Neural progenitor cell (in vitro differentiated cells): ENCODE results near the gene HCK. TPM values are rescaled to one million over a fixed set of nuclear protein-coding genes. Genes with fewer than 3 reads are reported as not detected.

Experiments used
- DNase-seq: peaks from one replicate; pipeline ENCODE4 v3.0.0-alpha.2; 2016; ENCODE audit warnings: low spot score
- H2AFZ ChIP-seq: fragments of 200-600 bp; sonication (generic); replicated peaks from 2 replicates; pipeline ENCODE4 v1.6.1; 2016; ENCODE audit warnings: antibody characterized with exemption
- H3F3A ChIP-seq: fragments of 200-600 bp; sonication (generic); 2 replicates; pipeline ENCODE4 v1.6.1; 2016; ENCODE audit warnings: antibody characterized with exemption, low read depth
- H3K27ac ChIP-seq: fragments of 200-600 bp; sonication (generic); 2 replicates; pipeline ENCODE4 v1.5.1; 2016; ENCODE audit warnings: mild to moderate bottlenecking
- H3K27me3 ChIP-seq: fragments of 200-600 bp; sonication (generic); 2 replicates; pipeline ENCODE4 v1.6.1; 2016; ENCODE audit warnings: mild to moderate bottlenecking, moderate library complexity
- H3K36me3 ChIP-seq: fragments of 200-600 bp; sonication (generic); 2 replicates; pipeline ENCODE4 v1.5.1; 2016
- H3K4me1 ChIP-seq: fragments of 200-600 bp; sonication (generic); 2 replicates; pipeline ENCODE4 v1.6.1; 2016; ENCODE audit warnings: mixed run types
- H3K4me2 ChIP-seq: fragments of 200-600 bp; sonication (generic); 2 replicates; pipeline ENCODE4 v1.6.1; 2016
- H3K4me3 ChIP-seq: fragments of 200-600 bp; sonication (generic); 2 replicates; pipeline ENCODE4 v1.5.1; 2016
- H3K79me2 ChIP-seq: fragments of 200-600 bp; sonication (generic); 2 replicates; pipeline ENCODE4 v1.6.1; 2016; ENCODE audit warnings: low read depth
- H3K9ac ChIP-seq: fragments of 200-600 bp; sonication (generic); 2 replicates; pipeline ENCODE4 v1.6.1; 2016
- H3K9me3 ChIP-seq: fragments of 200-600 bp; sonication (generic); 2 replicates; pipeline ENCODE4 v1.5.1; 2016; ENCODE audit warnings: low read depth
- H4K20me1 ChIP-seq: fragments of 200-600 bp; sonication (generic); 2 replicates; pipeline ENCODE4 v1.6.1; 2016; ENCODE audit warnings: low read depth
- H3K27ac Mint-ChIP-seq: 3 replicates; pipeline ENCODE4 v1.8.0; 2021; ENCODE audit warnings: mixed read lengths
- H3K27me3 Mint-ChIP-seq: 2 replicates; pipeline ENCODE4 v1.8.0; 2022; ENCODE audit warnings: low read depth, mild to moderate bottlenecking, inconsistent platforms, moderate library complexity, mixed read lengths; ENCODE audit not compliant: insufficient read depth
- H3K36me3 Mint-ChIP-seq: 3 replicates; pipeline ENCODE4 v1.8.0; 2021; ENCODE audit warnings: mixed read lengths
- H3K4me1 Mint-ChIP-seq: 3 replicates; pipeline ENCODE4 v1.8.0; 2021; ENCODE audit warnings: mixed read lengths
- H3K4me3 Mint-ChIP-seq: 3 replicates; pipeline ENCODE4 v1.8.0; 2021; ENCODE audit warnings: mild to moderate bottlenecking, moderate library complexity, mixed read lengths
- H3K9me3 Mint-ChIP-seq: 3 replicates; pipeline ENCODE4 v1.8.0; 2020; ENCODE audit warnings: mixed read lengths
- CTCF ChIP-seq: fragments of 200-600 bp; sonication (generic); IDR thresholded peaks from 2 replicates; pipeline ENCODE4 v1.5.1; 2017; ENCODE audit warnings: antibody characterized with exemption, mild to moderate bottlenecking
- EZH2 ChIP-seq: fragments of 200-600 bp; sonication (generic); IDR thresholded peaks from 2 replicates; pipeline ENCODE4 v1.6.1; 2017; ENCODE audit warnings: antibody characterized with exemption, mild to moderate bottlenecking, moderate library complexity
- EZH2phosphoT487 ChIP-seq: fragments of 200-600 bp; sonication (generic); IDR thresholded peaks from 2 replicates; pipeline ENCODE4 v1.6.1; 2017; ENCODE audit warnings: antibody characterized with exemption
- total RNA-seq: library from RNA; depleted of rRNA; stranded (reverse); fragments of >200 nt; gene quantifications from 2 replicates; pipeline ENCODE4 v1.2.3, GENCODE V29; 2015; ENCODE audit warnings: low replicate concordance

Gene HCK
- total RNA-seq, 1 donor from 2014 or later, result not detected

GRCh38 chr20:32126919-32127318 is 74.9 kb downstream of the HCK start:
- Histone ChIP-seq H3F3A (peaks cover 10% of the 10 kb centered on the region), H3K79me2 (peaks cover 79% of the 10 kb centered on the region), H3K9ac (no peak overlapping the region), H2AFZ (no peak overlapping the region), H3K27me3 (no peaks in the 10 kb centered on the region), H3K4me3 (no peak overlapping the region), H4K20me1 (peaks cover 34% of the 10 kb centered on the region), H3K9me3 (no peaks in the 10 kb centered on the region), H3K27ac (no peak overlapping the region), H3K36me3 (peaks cover 3% of the 10 kb centered on the region), H3K4me2 (peak overlapping the region; percentile 26), H3K4me1 (peaks cover 11% of the 10 kb centered on the region)
- Mint-ChIP-seq H3K27ac (no peak overlapping the region), H3K4me1 (peaks cover 7% of the 10 kb centered on the region), H3K27me3 (peaks cover 4% of the 10 kb centered on the region), H3K36me3 (peaks cover 12% of the 10 kb centered on the region), H3K9me3 (peaks cover 10% of the 10 kb centered on the region), H3K4me3 (no peak overlapping the region)
- TF ChIP-seq EZH2, result no peak
- no peak for TF ChIP-seq CTCF
- TF ChIP-seq EZH2phosphoT487, result no peak
- DNase-seq, result no peak

GRCh38 chr20:32127347-32127746 is 75.3 kb downstream of the HCK start:
- no peaks in the 10 kb centered on the region for H3K9me3 ChIP-seq
- H3K9ac ChIP-seq, result no peak overlapping the region
- peaks cover 36% of the 10 kb centered on the region for H4K20me1 ChIP-seq
- peaks cover 4% of the 10 kb centered on the region for H3K27me3 Mint-ChIP-seq
- peaks cover 10% of the 10 kb centered on the region for H3K9me3 Mint-ChIP-seq
- peaks cover 11% of the 10 kb centered on the region for H3K4me1 ChIP-seq
- H3K27me3 ChIP-seq, result no peaks in the 10 kb centered on the region
- no peak for TF ChIP-seq EZH2phosphoT487
- TF ChIP-seq CTCF, result no peak
- no peak for TF ChIP-seq EZH2
- peaks cover 7% of the 10 kb centered on the region for H3K4me1 Mint-ChIP-seq
- peaks cover 83% of the 10 kb centered on the region for H3K79me2 ChIP-seq
- no peak overlapping the region for H3K4me3 Mint-ChIP-seq
- no peak overlapping the region for H3K4me3 ChIP-seq
- no peak for DNase-seq
- peaks cover 3% of the 10 kb centered on the region for H3K36me3 ChIP-seq
- H3F3A ChIP-seq, result peaks cover 10% of the 10 kb centered on the region
- no peak overlapping the region for H2AFZ ChIP-seq
- peak overlapping the region; percentile 42 for H3K27ac ChIP-seq
- peak overlapping the region; percentile 26 for H3K4me2 ChIP-seq
- peaks cover 12% of the 10 kb centered on the region for H3K36me3 Mint-ChIP-seq
- no peak overlapping the region for H3K27ac Mint-ChIP-seq

- Mint-ChIP-seq H3K4me1 (peaks cover 7% of the 10 kb centered on the region), H3K27ac (no peak overlapping the region), H3K36me3 (peaks cover 12% of the 10 kb centered on the region), H3K27me3 (peaks cover 4% of the 10 kb centered on the region), H3K9me3 (peaks cover 9% of the 10 kb centered on the region), H3K4me3 (no peak overlapping the region)
- Histone ChIP-seq H3K27ac (no peak overlapping the region), H3K4me2 (no peak overlapping the region), H3K4me3 (no peak overlapping the region), H4K20me1 (peaks cover 40% of the 10 kb centered on the region), H3F3A (peaks cover 10% of the 10 kb centered on the region), H2AFZ (no peak overlapping the region), H3K9ac (no peak overlapping the region), H3K79me2 (peaks cover 83% of the 10 kb centered on the region), H3K4me1 (peaks cover 11% of the 10 kb centered on the region), H3K9me3 (no peaks in the 10 kb centered on the region), H3K27me3 (no peaks in the 10 kb centered on the region), H3K36me3 (peaks cover 3% of the 10 kb centered on the region)
- TF ChIP-seq EZH2phosphoT487 (no peak), CTCF (no peak), EZH2 (no peak)
- no peak for DNase-seq
Observed at GRCh38 chr20:32128167-32128566, 76.1 kb downstream of the HCK start.
